CD4-positive, alpha-beta T cell (primary cell): Measurements from ENCODE around the gene KIF25. TPM values are rescaled to one million over a fixed set of nuclear protein-coding genes. Genes with fewer than 3 reads are reported as not detected.

Source experiments
- ATAC-seq: fragments of 200-7000 bp; cut with Tn5 transposase; one replicate; pipeline ENCODE4 v1.10.0; 2022; ENCODE audit warnings: mild to moderate bottlenecking; ENCODE audit not compliant: poor library complexity
- CTCF ChIA-PET: fragments of 350-600 bp; sonication (Branson Sonifier 250); formaldehyde crosslinking; loops from one replicate; lab custom pipeline; 2021; ENCODE audit warnings: antibody characterized with exemption, inconsistent platforms; lab: Charles Lee
- POLR2A ChIA-PET: fragments of 350-600 bp; sonication (Branson Sonifier 250); formaldehyde crosslinking; loops from one replicate; lab custom pipeline; 2021; ENCODE audit warnings: antibody characterized with exemption, inconsistent platforms; lab: Charles Lee
- DNase-seq, 14 experiments: peaks; one replicate each; pipeline ENCODE4 v3.0.0-alpha.2; 2013 to 2020; ENCODE audit warnings: mixed read lengths in 2 of 14
- H3K27ac ChIP-seq, 2 donors: one replicate each; pipeline versions ENCODE4 v1.5.1 to v1.7.0; 2013; ENCODE audit warnings: low read length in 2 of 2, low read depth in 1 of 2, mild to moderate bottlenecking in 1 of 2
- H3K27me3 ChIP-seq, 2 experiments: 1 replicate in 1 of 2; 2 replicates in 1 of 2; pipeline versions ENCODE4 v1.6.1 to v1.7.0; 2013; ENCODE audit warnings: low read length in 2 of 2, control low read depth in 1 of 2, mild to moderate bottlenecking in 1 of 2, moderate library complexity in 1 of 2; ENCODE audit not compliant: insufficient read depth in 2 of 2, control insufficient read depth in 1 of 2
- H3K36me3 ChIP-seq: one replicate; pipeline ENCODE4 v1.6.1; 2013; ENCODE audit warnings: low read length, control low read depth; ENCODE audit not compliant: insufficient read depth
- H3K4me1 ChIP-seq: one replicate; pipeline ENCODE4 v1.6.1; 2013; ENCODE audit warnings: low read length, control low read depth; ENCODE audit not compliant: insufficient read depth
- H3K4me3 ChIP-seq: one replicate; pipeline ENCODE4 v1.5.1; 2013; ENCODE audit warnings: mild to moderate bottlenecking, low read length, moderate library complexity
- H3K9me3 ChIP-seq, 2 experiments: 1 replicate in 1 of 2; 2 replicates in 1 of 2; pipeline versions ENCODE4 v1.6.1 to v1.7.0; 2013; ENCODE audit warnings: low read length in 2 of 2, mild to moderate bottlenecking in 2 of 2, control low read depth in 1 of 2, moderate library complexity in 1 of 2; ENCODE audit not compliant: control insufficient read depth in 1 of 2, insufficient read depth in 1 of 2
- H3K27ac Mint-ChIP-seq: one replicate; pipeline ENCODE4 v1.8.0; 2020; ENCODE audit warnings: mixed read lengths
- H3K27me3 Mint-ChIP-seq: one replicate; pipeline ENCODE4 v1.8.0; 2021; ENCODE audit warnings: mixed read lengths
- H3K36me3 Mint-ChIP-seq: one replicate; pipeline ENCODE4 v1.8.0; 2021; ENCODE audit warnings: low read depth, mixed read lengths
- H3K4me1 Mint-ChIP-seq: one replicate; pipeline ENCODE4 v1.8.0; 2021; ENCODE audit warnings: low read depth, mixed read lengths
- H3K4me3 Mint-ChIP-seq: one replicate; pipeline ENCODE4 v1.8.0; 2020; ENCODE audit warnings: mild to moderate bottlenecking, mixed read lengths
- H3K9me3 Mint-ChIP-seq: one replicate; pipeline ENCODE4 v1.8.0; 2020; ENCODE audit warnings: mixed read lengths
- CTCF ChIP-seq: fragments of 200-600 bp; IDR thresholded peaks from one replicate; pipeline ENCODE4 v1.8.0; 2022; ENCODE audit warnings: antibody characterized with exemption, mild to moderate bottlenecking
- intact Hi-C, 2 experiments: fragments of 100-400 bp; cut with DNase I in 1 of 2; cut with micrococcal nuclease in 1 of 2; formaldehyde crosslinking; loops; one replicate each; pipeline versions ENCODE4 v1.15.1 to v1.9.0; 2023 to 2025; cut with DNase I, micrococcal nuclease
- total RNA-seq, 174 experiments: library from RNA in 2 of 174; stranded (reverse) in 2 of 174; gene quantifications; one replicate each; pipeline ENCODE4 v1.2.3 and lab custom pipeline; 2021 to 2026

Gene KIF25
- total RNA-seq, 2 experiments from 2014 or later: not detected

- Histone ChIP-seq H3K4me1 (no peaks in the 10 kb centered on the region), H3K36me3 (no peaks in the 10 kb centered on the region), H3K9me3 (peaks cover 0 to 46% of the 10 kb centered on the region in 2 experiments), H3K27me3 (no peaks in the 10 kb centered on the region), H3K27ac (no peak overlapping the region), H3K4me3 (no peak overlapping the region)
- no peak for ATAC-seq
- Mint-ChIP-seq H3K4me1 (no peaks in the 10 kb centered on the region), H3K27me3 (no peaks in the 10 kb centered on the region), H3K27ac (no peak overlapping the region), H3K9me3 (no peaks in the 10 kb centered on the region), H3K4me3 (no peak overlapping the region), H3K36me3 (no peaks in the 10 kb centered on the region)
- TF ChIP-seq CTCF: no peak
- no peak for DNase-seq
- POLR2A ChIA-PET: no interaction called here
- intact Hi-C loops: no loop called here
- CTCF ChIA-PET: no interaction called here
These were observed 95.6 kb downstream of the KIF25 start for GRCh38 chr6:168093071-168093505.

GRCh38 chr6:168093634-168094033 is 96.2 kb downstream of the KIF25 start:
- no peak for DNase-seq
- Mint-ChIP-seq H3K4me3 (no peak overlapping the region), H3K9me3 (no peaks in the 10 kb centered on the region), H3K27me3 (peaks cover 2% of the 10 kb centered on the region), H3K27ac (no peak overlapping the region), H3K4me1 (no peaks in the 10 kb centered on the region), H3K36me3 (no peaks in the 10 kb centered on the region)
- intact Hi-C loops: no loop called here
- Histone ChIP-seq H3K9me3 (peaks cover 0 to 51% of the 10 kb centered on the region in 2 experiments), H3K27ac (no peak overlapping the region), H3K4me3 (no peak overlapping the region), H3K36me3 (no peaks in the 10 kb centered on the region), H3K4me1 (no peaks in the 10 kb centered on the region), H3K27me3 (no peaks in the 10 kb centered on the region)
- ATAC-seq: no peak
- TF ChIP-seq CTCF: no peak
- POLR2A ChIA-PET: no interaction called here
- CTCF ChIA-PET: no interaction called here

Other genes with a start within 250 kb of the KIF25 start
- gene AFDN, start 170.8 kb upstream of the KIF25 start, total RNA-seq: 10 to 100 TPM in 1 of 2 experiments, 1 to 10 TPM in 1; 9.1 to 10.2 TPM
- gene FRMD1, start 81.5 kb downstream of the KIF25 start, total RNA-seq: not detected